Endometrial microvascular endothelial cells (primary cell): ENCODE results near the gene KAZN. TPM values are rescaled to one million over a fixed set of nuclear protein-coding genes. Genes with fewer than 3 reads are reported as not detected.

Experiments
- in situ Hi-C: cut with HindIII; loops from 2 replicates; pipeline ENCODE4 v1.10.0; 2017; ENCODE audit warnings: low sequenced_read_pairs, low pct_unique_long_range_greater_than_20kb; ENCODE audit errors: inconsistent ontology term
- total RNA-seq: library from RNA; depleted of rRNA; stranded (reverse); fragments of >200 nt; gene quantifications from one replicate; pipeline ENCODE4 v1.2.3, GENCODE V29; 2015; ENCODE audit errors: inconsistent ontology term

Gene KAZN
- total RNA-seq, 1 donor from 2014 or later: 0.93 TPM

- in situ Hi-C loops: loop anchor here (25.0 kb wide), 1 partner anchor 191 kb away; no protein-coding TSS in a partner anchor
Measured at GRCh38 chr1:14896381-14897079, 298.0 kb downstream of the KAZN start.

- in situ Hi-C loops: loop anchor here (25.0 kb wide), 1 partner anchor 190 kb away; no protein-coding TSS in a partner anchor
Measured at GRCh38 chr1:14897080-14897449, 298.6 kb downstream of the KAZN start.

DNA sequence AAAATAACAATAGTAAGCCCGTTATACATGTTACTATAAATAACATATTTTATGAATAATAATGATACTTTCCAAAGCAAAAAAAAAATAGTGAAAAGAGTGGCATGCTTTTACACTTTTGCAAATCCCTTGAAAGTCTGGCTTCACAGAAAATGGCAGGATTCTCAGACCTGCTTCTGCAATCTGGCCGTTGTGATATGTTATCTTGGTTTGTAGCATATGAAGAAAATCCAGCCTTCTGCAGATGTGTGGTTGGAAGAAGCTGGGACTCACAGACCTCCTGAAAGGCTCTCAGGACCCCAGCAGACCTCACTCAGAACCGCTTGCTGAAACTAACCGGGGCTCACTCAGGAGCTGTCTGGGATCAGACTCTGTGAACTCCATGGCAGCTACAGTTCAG is 299.1 kb downstream of the KAZN start:
- in situ Hi-C loops: loop anchor here (25.0 kb wide), 1 partner anchor 190 kb away; no protein-coding TSS in a partner anchor

DNA sequence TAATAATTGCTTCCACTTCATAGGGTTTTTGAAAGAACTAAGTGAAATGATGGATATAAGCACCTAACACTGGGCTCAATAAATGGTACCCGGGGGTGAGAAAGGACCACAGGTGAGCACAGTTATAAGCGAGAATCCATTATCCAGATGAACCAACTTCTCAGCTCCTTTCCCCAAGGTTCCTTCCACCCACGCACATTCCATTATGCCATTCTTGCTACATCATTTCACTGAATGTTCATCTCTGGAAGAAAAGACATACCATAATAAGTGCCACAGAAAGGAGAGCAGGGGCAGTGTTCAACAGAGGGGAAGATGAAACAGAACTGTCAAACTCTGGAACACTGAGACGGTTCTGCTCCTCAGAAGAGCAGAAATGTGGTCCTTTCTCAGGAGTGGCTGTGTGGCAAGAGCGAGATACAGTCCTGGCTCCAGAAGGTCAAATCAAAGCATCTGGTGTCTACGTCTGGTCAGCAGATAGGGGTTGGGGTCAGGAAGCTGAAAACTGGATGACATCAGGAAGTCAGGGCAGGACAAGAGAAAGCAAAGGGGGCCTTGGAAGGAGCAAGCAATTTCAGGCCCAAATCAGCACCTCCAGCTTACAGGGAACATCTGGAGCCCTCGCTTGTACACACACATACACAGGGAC is 299.6 kb downstream of the KAZN start:
- in situ Hi-C loops: loop anchor here (25.0 kb wide), 1 partner anchor 189 kb away; no protein-coding TSS in a partner anchor

DNA sequence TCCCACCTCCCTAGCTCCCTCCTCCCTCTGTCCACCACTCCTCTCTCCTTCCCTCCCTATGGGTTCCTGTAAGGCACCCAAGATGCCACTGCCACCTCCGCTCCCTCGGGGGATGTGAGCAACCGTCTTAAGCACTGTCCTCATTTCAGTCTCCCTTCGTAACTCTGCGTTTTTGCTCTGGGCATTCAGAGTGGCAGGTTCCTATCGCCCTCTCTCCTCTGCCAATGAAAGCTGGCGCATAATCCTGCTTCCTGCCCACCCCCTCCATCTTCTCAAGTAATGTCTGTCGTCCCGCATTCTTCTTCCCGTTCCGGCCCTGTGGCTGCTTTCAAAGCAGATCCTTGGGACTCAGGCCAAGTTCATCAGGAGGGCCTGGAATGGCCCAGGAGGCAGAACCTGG is 301.2 kb downstream of the KAZN start:
- in situ Hi-C loops: loop anchor here (25.0 kb wide), 1 partner anchor 188 kb away; no protein-coding TSS in a partner anchor

DNA sequence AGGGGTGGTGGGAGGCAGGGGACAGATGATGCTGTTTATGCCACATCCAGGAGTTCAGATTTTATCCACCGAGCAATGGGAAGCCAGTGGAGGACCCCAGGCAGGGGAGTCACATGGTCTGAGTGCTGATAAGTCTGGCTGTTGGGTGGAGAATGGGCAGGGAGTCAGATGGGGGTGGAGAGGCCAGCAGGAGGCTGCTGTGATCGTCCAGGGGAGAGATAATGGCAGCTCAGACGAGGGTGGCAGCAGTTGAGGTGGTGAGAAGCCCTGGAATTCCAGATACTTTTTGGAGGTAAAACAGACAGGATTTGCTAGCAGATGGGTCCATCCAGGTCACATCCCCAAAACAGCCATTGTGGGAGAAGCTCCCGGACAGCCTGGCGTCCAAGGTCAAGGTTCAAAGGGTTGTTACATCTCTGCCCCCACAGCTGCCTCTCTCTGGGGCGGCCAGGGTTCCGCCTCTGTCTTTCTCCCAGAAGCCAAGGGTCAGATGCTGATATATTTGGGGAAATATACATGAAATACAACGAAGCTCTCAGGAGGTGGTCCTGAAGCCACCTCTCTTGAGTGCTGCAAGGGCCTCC is 303.0 kb downstream of the KAZN start:
- in situ Hi-C loops: no loop called here

GRCh38 chr1:14903922-14904321 is 305.4 kb downstream of the KAZN start:
- in situ Hi-C loops: no loop called here

DNA sequence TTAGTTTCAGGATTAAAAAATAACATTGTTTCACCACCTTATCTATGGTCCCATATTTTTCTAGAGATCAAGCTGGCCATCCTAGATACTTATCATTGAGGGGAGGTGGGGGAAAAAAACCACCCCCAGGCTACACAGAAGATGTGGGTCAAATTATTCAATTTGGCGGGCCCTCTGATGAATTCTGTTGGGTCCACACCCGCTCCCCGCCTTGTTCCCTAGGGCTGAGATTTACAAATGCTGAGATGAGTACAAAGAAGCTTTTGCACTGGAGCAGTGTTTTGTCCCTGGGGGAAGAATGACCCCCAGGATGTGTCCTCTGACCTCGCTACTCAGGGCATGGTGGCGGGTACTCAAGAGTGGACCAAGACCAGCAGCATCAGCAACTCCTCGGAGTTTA is 308.2 kb downstream of the KAZN start:
- in situ Hi-C loops: no loop called here

- in situ Hi-C loops: no loop called here
Measured at GRCh38 chr1:14907416-14907815, 308.9 kb downstream of the KAZN start.

GRCh38 chr1:14909273-14909672 is 310.8 kb downstream of the KAZN start:
- in situ Hi-C loops: no loop called here

DNA sequence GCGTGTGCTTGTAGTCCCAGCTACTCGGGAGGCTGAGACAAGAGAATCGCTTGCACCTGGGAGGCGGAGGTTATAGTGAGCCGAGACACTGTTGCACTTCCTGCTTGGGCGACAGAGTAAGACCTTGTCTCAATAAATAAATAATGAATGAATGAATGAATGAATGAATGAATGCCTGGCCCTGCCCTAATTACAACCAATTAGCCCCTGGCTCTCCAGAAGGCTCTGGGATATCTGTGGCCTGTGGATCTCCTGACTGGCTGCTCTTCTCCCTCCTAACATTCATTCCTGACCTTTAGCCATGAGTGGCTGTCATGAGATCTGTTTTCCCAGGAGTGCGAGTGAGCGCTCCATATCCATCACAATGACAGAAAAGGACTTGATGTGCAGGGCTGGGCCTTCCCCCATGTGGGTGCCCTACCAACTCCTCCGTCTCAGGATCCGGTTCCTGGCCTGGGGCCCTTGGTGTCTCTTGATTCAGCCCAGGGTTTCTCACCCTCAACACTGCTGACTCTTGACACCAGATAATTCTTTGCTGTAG is 311.5 kb downstream of the KAZN start:
- in situ Hi-C loops: no loop called here

GRCh38 chr1:14910984-14911721 is 312.7 kb downstream of the KAZN start:
- in situ Hi-C loops: no loop called here

DNA sequence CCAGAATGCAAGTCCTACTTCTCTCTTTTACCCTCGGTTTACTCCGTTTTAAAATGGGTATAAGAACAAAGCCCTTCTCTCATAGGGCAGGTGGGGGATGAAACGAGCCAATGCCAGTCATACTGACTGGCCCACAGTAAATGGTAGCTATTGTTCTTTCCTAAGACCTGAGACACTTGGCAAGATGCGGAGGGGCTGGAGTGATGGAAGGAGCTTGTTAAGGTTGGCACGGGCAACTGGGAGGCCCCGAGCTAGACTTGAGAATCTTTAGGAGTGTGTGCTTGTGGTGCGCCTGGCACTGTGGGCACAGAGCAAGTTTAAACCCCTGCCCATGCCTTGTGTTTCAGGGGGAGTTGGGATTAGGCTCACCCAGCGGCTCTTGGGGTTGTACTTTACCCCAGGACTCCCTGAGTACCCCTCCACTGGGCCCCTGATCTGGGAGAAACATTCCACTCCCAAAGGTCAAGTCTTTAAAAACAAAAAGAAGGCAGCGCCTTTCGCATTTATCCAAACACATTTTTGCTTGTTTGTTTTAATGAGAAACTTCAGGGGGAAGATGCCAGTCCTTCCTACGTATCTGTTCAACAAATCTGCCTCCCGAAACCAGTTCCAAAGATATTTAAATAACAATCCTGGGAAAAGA is 314.5 kb downstream of the KAZN start:
- in situ Hi-C loops: no loop called here

GRCh38 chr1:14913482-14914177 is 315.1 kb downstream of the KAZN start:
- in situ Hi-C loops: no loop called here

DNA sequence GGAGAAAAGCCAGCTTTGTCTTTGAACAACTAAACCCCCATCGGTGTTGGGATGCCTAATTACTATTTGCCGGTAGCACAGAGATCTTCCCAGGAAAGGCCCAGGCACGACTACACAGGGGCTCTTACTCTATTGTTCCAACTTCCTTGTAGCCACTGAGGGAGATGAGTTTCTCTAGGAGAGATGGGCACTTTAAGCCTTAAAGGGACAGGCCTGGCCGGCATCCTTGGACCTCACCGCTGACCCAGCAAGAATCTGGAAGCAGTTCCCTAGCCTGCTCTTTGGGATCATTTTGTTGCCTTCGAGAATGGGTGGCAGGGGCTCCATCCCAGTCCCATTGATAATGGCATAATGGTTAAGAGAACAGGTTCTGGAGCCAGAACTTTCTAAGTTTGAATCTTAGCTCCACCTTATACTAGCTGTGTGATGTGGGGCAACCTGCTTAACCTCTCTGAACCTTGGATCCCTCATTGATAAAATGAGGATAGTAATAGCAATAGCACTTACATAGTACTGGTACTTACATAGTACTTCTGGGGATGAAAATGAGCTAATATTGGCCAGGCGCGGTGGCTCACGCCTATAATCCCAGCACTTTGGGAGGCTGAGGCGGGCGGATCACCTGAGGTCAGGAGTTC is 316.0 kb downstream of the KAZN start:
- in situ Hi-C loops: no loop called here

DNA sequence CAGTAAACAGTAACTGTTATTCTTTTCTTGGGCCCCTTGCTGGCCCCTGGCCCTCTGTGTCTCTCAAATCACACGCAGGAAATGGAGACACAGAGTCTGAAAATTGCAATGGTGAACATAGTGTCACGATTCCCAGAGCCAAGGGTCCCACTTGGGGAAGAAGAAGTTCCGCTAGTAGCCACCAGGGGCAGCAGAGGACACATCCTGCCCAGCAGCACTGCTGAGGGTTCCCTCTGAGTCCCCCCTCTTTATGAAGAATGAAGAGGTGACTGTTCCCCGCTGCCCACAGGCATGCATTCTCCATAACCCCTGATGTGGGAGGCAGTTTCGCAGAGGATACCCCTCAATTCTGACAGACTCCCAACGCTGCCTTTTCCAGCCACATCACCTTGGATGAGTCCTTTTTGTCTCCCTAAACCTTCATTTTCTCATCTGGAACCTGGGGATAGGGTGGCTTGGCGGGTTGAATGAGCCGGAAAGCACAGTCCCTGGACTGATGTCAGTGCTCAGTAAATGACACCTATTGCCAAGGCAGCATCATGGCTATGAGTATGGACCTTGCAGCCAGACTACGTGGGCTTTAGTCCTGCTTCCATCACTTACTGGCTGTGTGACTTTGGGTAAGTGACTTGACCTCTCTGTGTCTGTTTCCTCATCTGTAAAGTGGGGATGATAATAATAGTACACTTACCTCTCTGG is 317.0 kb downstream of the KAZN start:
- in situ Hi-C loops: no loop called here

GRCh38 chr1:14919289-14919688 is 320.8 kb downstream of the KAZN start:
- in situ Hi-C loops: no loop called here
